Vagina (tissue), 2 donors: ENCODE data around the gene CD200R1. TPM values are rescaled to one million over a fixed set of nuclear protein-coding genes. Genes with fewer than 3 reads are reported as not detected.

Experiments
- DNase-seq, 2 donors: peaks; one replicate each; pipeline ENCODE4 v3.0.0-alpha.2; 2017; ENCODE audit errors: extremely low spot score in 2 of 2
- H3K27ac ChIP-seq: fragments of 200-600 bp; sonication (generic); one replicate; pipeline ENCODE4 v1.5.1; 2019
- H3K27me3 ChIP-seq: fragments of 200-600 bp; sonication (generic); one replicate; pipeline ENCODE4 v1.5.1; 2019
- H3K36me3 ChIP-seq, 2 donors: fragments of 200-600 bp; sonication (generic); one replicate each; pipeline ENCODE4 v1.5.1; 2017 to 2019
- H3K4me1 ChIP-seq: fragments of 200-600 bp; sonication (generic); one replicate; pipeline ENCODE4 v1.5.1; 2019
- H3K4me3 ChIP-seq, 2 donors: fragments of 200-600 bp; sonication (generic); 1 replicate in 1 of 2; 2 replicates in 1 of 2; pipeline ENCODE4 v1.5.1; 2016 to 2019
- H3K9me3 ChIP-seq: fragments of 200-600 bp; sonication (generic); one replicate; pipeline ENCODE4 v1.5.1; 2019
- CTCF ChIP-seq, 3 experiments: fragments of 450-650 bp in 2 of 3; fragments of 200-600 bp in 1 of 3; sonication (generic) in 1 of 3; IDR thresholded peaks; one replicate each; pipeline ENCODE4 v1.5.1; 2017 to 2019; ENCODE audit warnings: antibody characterized with exemption in 3 of 3, mild to moderate bottlenecking in 2 of 3, moderate library complexity in 2 of 3
- POLR2A ChIP-seq, 2 donors: fragments of 450-650 bp; IDR thresholded peaks; one replicate each; pipeline ENCODE4 v1.6.1; 2017; ENCODE audit warnings: antibody characterized with exemption in 2 of 2, mild to moderate bottlenecking in 2 of 2, moderate library complexity in 2 of 2
- POLR2AphosphoS5 ChIP-seq, 2 donors: sonication (generic); formaldehyde crosslinking; IDR thresholded peaks; one replicate each; pipeline ENCODE4 v1.9.0; 2017; ENCODE audit warnings: antibody characterized with exemption in 2 of 2, mild to moderate bottlenecking in 2 of 2, low read depth in 1 of 2; ENCODE audit not compliant: insufficient read depth in 1 of 2
- intact Hi-C: fragments of 100-400 bp; cut with DNase I; formaldehyde crosslinking; loops from one replicate; pipeline ENCODE4 v1.15.1; 2023
- total RNA-seq: library from RNA; depleted of rRNA; stranded (reverse); fragments of >200 nt; gene quantifications from one replicate; pipeline ENCODE4 v1.2.3, GENCODE V29; 2016

The CD200R1 gene
- total RNA-seq, 1 donor from 2014 or later = 0.49 TPM

- Histone ChIP-seq H3K27ac (no peak overlapping the region), H3K27me3 (no peaks in the 10 kb centered on the region), H3K4me1 (no peaks in the 10 kb centered on the region), H3K9me3 (no peaks in the 10 kb centered on the region), H3K36me3 (peaks cover 0 to 55% of the 10 kb centered on the region in 2 donors), H3K4me3 (no peak overlapping the region)
- no peak for DNase-seq
- TF ChIP-seq POLR2AphosphoS5 (IDR thresholded peaks at IDR 0.05; ENCODE audit: insufficient read depth in 1 of 2, low read depth in 1 of 2) (no peak), POLR2A (IDR thresholded peaks at IDR 0.05) (no peak), CTCF (IDR thresholded peaks at IDR 0.05) (no peak)
- intact Hi-C loops = no loop called here
These were observed 27.1 kb upstream of the CD200R1 start for GRCh38 chr3:113002037-113002436.

- Histone ChIP-seq H3K9me3 (no peaks in the 10 kb centered on the region), H3K36me3 (peaks cover 0 to 46% of the 10 kb centered on the region in 2 donors), H3K27ac (no peak overlapping the region), H3K4me3 (no peak overlapping the region), H3K27me3 (no peaks in the 10 kb centered on the region), H3K4me1 (no peaks in the 10 kb centered on the region)
- no peak for TF ChIP-seq CTCF (IDR thresholded peaks at IDR 0.05)
- TF ChIP-seq POLR2AphosphoS5 (IDR thresholded peaks at IDR 0.05; ENCODE audit: insufficient read depth in 1 of 2, low read depth in 1 of 2) = no peak
- TF ChIP-seq POLR2A (IDR thresholded peaks at IDR 0.05) = no peak
- DNase-seq = no peak
- intact Hi-C loops = no loop called here
These were observed 25.8 kb upstream of the CD200R1 start for GRCh38 chr3:113000691-113001090.

- H3K9me3 ChIP-seq = no peaks in the 10 kb centered on the region
- H3K4me1 ChIP-seq = peaks cover 22% of the 10 kb centered on the region
- intact Hi-C loops = no loop called here
- H3K27ac ChIP-seq = no peak overlapping the region
- no peak for DNase-seq
- no peak overlapping the region for H3K4me3 ChIP-seq
- no peak for TF ChIP-seq POLR2A (IDR thresholded peaks at IDR 0.05)
- TF ChIP-seq POLR2AphosphoS5 (IDR thresholded peaks at IDR 0.05; ENCODE audit: insufficient read depth in 1 of 2, low read depth in 1 of 2) = no peak
- TF ChIP-seq CTCF (IDR thresholded peaks at IDR 0.05) = no peak
- peaks cover 0 to 9% of the 10 kb centered on the region in 2 donors for H3K36me3 ChIP-seq
- no peaks in the 10 kb centered on the region for H3K27me3 ChIP-seq
These were observed 20.9 kb upstream of the CD200R1 start for GRCh38 chr3:112995800-112996199.

- Histone ChIP-seq H3K27ac (peak within 1 kb of the TSS; percentile 96), H3K4me1 (peaks cover 22% of the 10 kb centered on the region), H3K36me3 (no peaks in the 10 kb centered on the region), H3K9me3 (no peaks in the 10 kb centered on the region), H3K27me3 (no peaks in the 10 kb centered on the region), H3K4me3 (peak within 1 kb of the TSS; percentile 80 to 81)
- DNase-seq = peak in 1 of 2 donors; percentile 92
- intact Hi-C loops = no loop called here
- TF ChIP-seq POLR2AphosphoS5 (IDR thresholded peaks at IDR 0.05; ENCODE audit: insufficient read depth in 1 of 2, low read depth in 1 of 2) (peak; percentile 91 to 96), CTCF (IDR thresholded peaks at IDR 0.05) (peak in 1 of 3 experiments; percentile 8), POLR2A (IDR thresholded peaks at IDR 0.05) (peak in 1 of 2 donors; percentile 81)
These were observed 16.0 kb upstream of the CD200R1 start, which contains the start of gene GTPBP8 for GRCh38 chr3:112990672-112991602. Gene GTPBP8, plus strand, starts transcription at chr3:112990984. Its CDS starts 16 bp downstream, at chr3:112991000.
